K562 (cell line): ENCODE results near the gene FBN1. TPM values are rescaled to one million over a fixed set of nuclear protein-coding genes. Genes with fewer than 3 reads are reported as not detected.

ENCODE experiments used
- CHD7 ChIP-seq: fragments of 200-600 bp; sonication (generic); IDR thresholded peaks from one replicate; pipeline ENCODE4 v1.6.1; 2012; ENCODE audit warnings: mild to moderate bottlenecking, low read depth, low read length, inconsistent platforms
- EP300 ChIP-seq: IDR thresholded peaks from 2 replicates; pipeline ENCODE4 v1.6.1; 2012; ENCODE audit warnings: low read length, improper control_type of control experiment
- HBP1 ChIP-seq: fragments of 450-650 bp; formaldehyde crosslinking; IDR thresholded peaks from 2 replicates; pipeline ENCODE4 v1.4.0; 2022; ENCODE audit warnings: missing genetic modification characterization
- HDAC6 ChIP-seq: IDR thresholded peaks from 2 replicates; pipeline ENCODE4 v1.6.1; 2012; ENCODE audit warnings: low read depth, mild to moderate bottlenecking, control low read depth, inconsistent platforms, low read length, moderate library complexity
- ZNF174 ChIP-seq: fragments of 250-450 bp; sonication (Bioruptor Pico); IDR thresholded peaks from 2 replicates; pipeline ENCODE4 v1.4.0; 2020; ENCODE audit warnings: mild to moderate bottlenecking
- polyA plus RNA-seq, 8 experiments: library from polyadenylated mRNA; depleted of rRNA in 4 of 8; stranded (reverse) in 5 of 8; unstranded in 3 of 8; fragments of >200 nt; fragmentation: Nextera tagmentation in 2 of 8; fragmentation: Illumina TruSeq in 1 of 8; extraction: Ambion mirVana in 2 of 8; extraction: Trizol in 1 of 8; gene quantifications; 2 replicates each; pipeline versions ENCODE4 v1.2.1 to v1.2.3, GENCODE V29; 2011 to 2014; ENCODE audit warnings: inconsistent platforms in 1 of 8, missing spikeins in 1 of 8
- total RNA-seq, 7 experiments: library from RNA; depleted of rRNA in 6 of 7; stranded (reverse); fragments of >200 nt in 6 of 7; fragmentation: Illumina TruSeq in 2 of 7; extraction: Trizol in 2 of 7; gene quantifications; 2 replicates each; pipeline versions ENCODE4 v1.2.1 to v1.2.3, GENCODE V29; 2011 to 2021; ENCODE audit warnings: low replicate concordance in 1 of 7

The FBN1 gene
- total and polyA plus RNA-seq, 9 of the 15 experiments (the other 6 are each of a cell fraction or from before 2014, with no cell fraction given): 0.15 to 1.2 (median 0.60) TPM

GRCh38 chr15:48422401-48422800 is 223.1 kb downstream of the FBN1 start (continued):
- TF ChIP-seq EP300 (no peak), HDAC6 (no peak), HBP1 (CRISPR knock-in tag) (no peak), CHD7 (no peak), ZNF174 (CRISPR knock-in tag) (no peak)
